K562 (cell line): Measurements from ENCODE around the gene LY6G6C. TPM values are rescaled to one million over a fixed set of nuclear protein-coding genes. Genes with fewer than 3 reads are reported as not detected.
A peak's percentile ranks its signal among the peaks of the same experiment; 100 is the strongest.

Experiments
- BMI1 ChIP-seq: fragments of 150-350 bp; IDR thresholded peaks from 2 replicates; pipeline ENCODE4 v1.6.1; 2014; ENCODE audit warnings: low read length
- CEBPB ChIP-seq: fragments of 450-650 bp; IDR thresholded peaks from 2 replicates; pipeline ENCODE4 v1.6.1; 2016; ENCODE audit warnings: missing genetic modification characterization, missing compliant biosample characterization
- DDX20 ChIP-seq: fragments of 450-650 bp; IDR thresholded peaks from 2 replicates; pipeline ENCODE4 v1.6.1; 2016; ENCODE audit warnings: missing genetic modification characterization, low read depth, mild to moderate bottlenecking, missing compliant biosample characterization, moderate library complexity
- EP400 ChIP-seq: fragments of 450-650 bp; IDR thresholded peaks from 2 replicates; pipeline ENCODE4 v1.6.1; 2017; ENCODE audit warnings: antibody characterized with exemption, mild to moderate bottlenecking, moderate library complexity
- GATA2 ChIP-seq: sonication (generic); formaldehyde crosslinking; IDR thresholded peaks from 2 replicates; pipeline ENCODE4 v1.4.0; 2020; ENCODE audit warnings: mild to moderate bottlenecking, missing genetic modification reagents
- HCFC1 ChIP-seq: IDR thresholded peaks from 2 replicates; pipeline ENCODE4 v1.6.1; 2012; ENCODE audit warnings: low read depth, low read length, improper control_type of control experiment
- KLF10 ChIP-seq: fragments of 250-450 bp; sonication (Bioruptor Pico); IDR thresholded peaks from 2 replicates; pipeline ENCODE4 v1.6.1; 2021; ENCODE audit warnings: matching md5 sums
- MAFK ChIP-seq: IDR thresholded peaks from 2 replicates; pipeline ENCODE4 v1.6.1; 2011; ENCODE audit warnings: low read length, improper control_type of control experiment
- PREB ChIP-seq: sonication (generic); formaldehyde crosslinking; IDR thresholded peaks from 2 replicates; pipeline ENCODE4 v1.8.1; 2023; ENCODE audit warnings: mild to moderate bottlenecking, missing genetic modification reagents
- RBM39 ChIP-seq: fragments of 200-400 bp; formaldehyde crosslinking; optimal IDR thresholded peaks from 2 replicates; pipeline ENCODE3; 2018; ENCODE audit warnings: low read depth, low read length
- RREB1 ChIP-seq: fragments of 250-450 bp; sonication (Bioruptor Pico); IDR thresholded peaks from 2 replicates; pipeline ENCODE4 v1.4.0; 2020
- SP1 ChIP-seq: sonication (generic); formaldehyde crosslinking; IDR thresholded peaks from 2 replicates; pipeline ENCODE4 v1.8.1; 2022; ENCODE audit warnings: mild to moderate bottlenecking, missing genetic modification reagents
- STAG1 ChIP-seq: sonication (generic); formaldehyde crosslinking; IDR thresholded peaks from 2 replicates; pipeline ENCODE4 v1.5.0; 2020; ENCODE audit warnings: missing genetic modification reagents, borderline replicate concordance
- TAL1 ChIP-seq: fragments of 450-650 bp; IDR thresholded peaks from 2 replicates; pipeline ENCODE4 v1.6.1; 2016; ENCODE audit warnings: mild to moderate bottlenecking
- ZNF395 ChIP-seq: fragments of 200-800 bp; sonication (Bioruptor generic); IDR thresholded peaks from 2 replicates; pipeline ENCODE4 v1.6.1; 2017; ENCODE audit warnings: missing genetic modification characterization, missing compliant biosample characterization
- ZNF511 ChIP-seq: sonication (generic); formaldehyde crosslinking; IDR thresholded peaks from 2 replicates; pipeline ENCODE4 v1.8.0; 2022; ENCODE audit warnings: mild to moderate bottlenecking, missing genetic modification reagents
- ZNF766 ChIP-seq: fragments of 200-800 bp; sonication (Bioruptor generic); conservative IDR thresholded peaks from 2 replicates; pipeline ENCODE4 v1.6.1; 2016; ENCODE audit warnings: missing genetic modification characterization, missing compliant biosample characterization
- polyA plus RNA-seq, 8 experiments: library from polyadenylated mRNA; depleted of rRNA in 4 of 8; stranded (reverse) in 5 of 8; unstranded in 3 of 8; fragments of >200 nt; fragmentation: Nextera tagmentation in 2 of 8; fragmentation: Illumina TruSeq in 1 of 8; extraction: Ambion mirVana in 2 of 8; extraction: Trizol in 1 of 8; gene quantifications; 2 replicates each; pipeline versions ENCODE4 v1.2.1 to v1.2.3, GENCODE V29; 2011 to 2014; ENCODE audit warnings: inconsistent platforms in 1 of 8, missing spikeins in 1 of 8
- total RNA-seq, 7 experiments: library from RNA; depleted of rRNA in 6 of 7; stranded (reverse); fragments of >200 nt in 6 of 7; fragmentation: Illumina TruSeq in 2 of 7; extraction: Trizol in 2 of 7; gene quantifications; 2 replicates each; pipeline versions ENCODE4 v1.2.1 to v1.2.3, GENCODE V29; 2011 to 2021; ENCODE audit warnings: low replicate concordance in 1 of 7

LY6G6C gene
- total and polyA plus RNA-seq, 9 of the 15 experiments (the other 6 are each of a cell fraction or from before 2014, with no cell fraction given), result 0.06 to 0.20 TPM; not detected in 7

- TF ChIP-seq RREB1 (peak; percentile 24; the same call in 1 of the 2 replicates), SP1 (CRISPR knock-in tag) (peak; percentile 64; the same call in 1 of the 2 replicates), RBM39 (no peak), PREB (CRISPR knock-in tag) (no peak), ZNF766 (CRISPR knock-in tag) (no peak), EP400 (no peak), BMI1 (peak; percentile 52; the same call in 1 of the 2 replicates), TAL1 (no peak), MAFK (0 out of 2 replicates have a peak, but pooled peaks have one; percentile 40), STAG1 (peak; percentile 93), ZNF395 (CRISPR knock-in tag) (no peak), ZNF511 (CRISPR knock-in tag) (no peak; the same call in 1 of the 2 replicates), KLF10 (CRISPR knock-in tag) (no peak), CEBPB (tag) (no peak), GATA2 (CRISPR knock-in tag) (no peak), HCFC1 (peak; percentile 35; the same call in 1 of the 2 replicates), DDX20 (tag) (no peak)
Observed at GRCh38 chr6:31680226-31681134, 41.1 kb downstream of the LY6G6C start, which contains the start of gene LY6G5C (continued).
